Right lobe of liver (tissue), 6 donors: ENCODE data around the gene CLSTN2. TPM values are rescaled to one million over a fixed set of nuclear protein-coding genes. Genes with fewer than 3 reads are reported as not detected.
A peak's percentile ranks its signal among the peaks of the same experiment; 100 is the strongest.

Experiments
- ATAC-seq, 4 donors: fragments of 200-7000 bp; cut with Tn5 transposase; one replicate each; pipeline ENCODE4 v1.9.1; 2020; ENCODE audit warnings: mild to moderate bottlenecking in 4 of 4, moderate library complexity in 4 of 4
- DNase-seq, 3 donors: peaks; one replicate each; pipeline ENCODE4 v3.0.0-alpha.2; 2020
- H3K27ac ChIP-seq, 3 donors: fragments of 200-600 bp; one replicate each; pipeline ENCODE4 v1.8.0; 2022
- H3K27me3 ChIP-seq, 2 donors: fragments of 200-600 bp; one replicate each; pipeline ENCODE4 v1.8.0; 2022
- H3K36me3 ChIP-seq, 4 donors: fragments of 200-600 bp; sonication (generic) in 1 of 4; one replicate each; pipeline versions ENCODE4 v1.5.1 to v1.8.0; 2017 to 2022; ENCODE audit warnings: control low read depth in 1 of 4
- H3K4me1 ChIP-seq, 4 donors: fragments of 200-600 bp; sonication (generic) in 1 of 4; one replicate each; pipeline versions ENCODE4 v1.5.1 to v1.8.0; 2017 to 2022; ENCODE audit warnings: control low read depth in 1 of 4
- H3K4me3 ChIP-seq, 3 donors: fragments of 200-600 bp; one replicate each; pipeline ENCODE4 v1.8.0; 2022
- H3K9me3 ChIP-seq, 4 donors: fragments of 200-600 bp; sonication (generic) in 1 of 4; one replicate each; pipeline versions ENCODE4 v1.5.1 to v1.8.0; 2017 to 2022; ENCODE audit warnings: control low read depth in 1 of 4
- POLR2A ChIP-seq: fragments of 450-650 bp; IDR thresholded peaks from one replicate; pipeline ENCODE4 v1.6.1; 2017; ENCODE audit warnings: antibody characterized with exemption, mild to moderate bottlenecking
- WGBS: methylation state at CpG from one replicate; pipeline ENCODE4 v1.1.6; 2018; ENCODE audit warnings: low coverage, low lambda C conversion rate; ENCODE audit not compliant: insufficient coverage; ENCODE audit errors: missing lambda C conversion rate; 5-methylcytosine and 5-hydroxymethylcytosine counted together
- intact Hi-C, 2 donors: fragments of 100-400 bp; cut with DNase I; formaldehyde crosslinking; loops; one replicate each; pipeline versions ENCODE4 v1.11.2 to v1.14.1; 2022
- total RNA-seq, 6 experiments: library from RNA; depleted of rRNA in 2 of 6; stranded (reverse); fragments of >200 nt in 2 of 6; fragmentation: NEBNext Ultra II Directional in 3 of 6; extraction: Animal tissue kit (Norgen Biotek cat#: 25700) in 3 of 6; gene quantifications; one replicate each; pipeline versions ENCODE4 v1.1.0 to v1.2.4, GENCODE V29; 2016 to 2023
- TF ChIP-seq, protein P1 (sequence below), 4 donors: fragments of 200-600 bp in 3 of 4; fragments of 450-650 bp in 1 of 4; IDR thresholded peaks; one replicate each; pipeline versions ENCODE4 v1.5.1 to v1.8.0; 2016 to 2022; ENCODE audit warnings: antibody characterized with exemption in 4 of 4, mild to moderate bottlenecking in 2 of 4
- donor health status: DM: no; HTN: yes; CAD: no.
- donor health status: DM: no; HTN: no; CAD: no.
- donor health status: DM: no; HTN: no; CAD: no.
- donor health status: DM: no; HTN: yes; CAD: no.
- donor health status: DM: no; HTN: yes; CAD: no.

The CLSTN2 gene
- total RNA-seq, 6 experiments from 2014 or later = 1.0 to 3.3 (median 2.0) TPM

DNA sequence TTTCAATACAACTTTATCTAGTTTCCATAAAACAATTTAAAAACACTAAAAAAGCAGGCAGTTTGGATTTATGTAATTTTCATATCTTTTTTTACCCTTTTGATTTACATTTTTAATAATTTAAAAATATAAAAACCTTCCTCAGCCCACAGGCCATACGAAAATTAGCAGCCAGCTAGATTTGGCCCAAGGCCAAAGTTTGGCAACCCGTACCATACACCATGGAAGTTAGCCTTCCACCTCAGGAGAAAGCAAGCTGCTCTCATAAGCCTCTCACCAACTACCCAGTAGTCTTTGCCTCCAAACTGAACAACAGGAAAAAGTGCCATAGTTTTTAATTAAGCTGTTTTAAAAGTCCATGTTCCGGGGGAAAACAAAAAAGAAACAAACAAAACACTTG is 635.6 kb downstream of the CLSTN2 start:
- ATAC-seq = no peak
- Histone ChIP-seq H3K4me3 (no peak overlapping the region), H3K27me3 (no peaks in the 10 kb centered on the region), H3K9me3 (no peaks in the 10 kb centered on the region), H3K36me3 (no peaks in the 10 kb centered on the region), H3K27ac (no peak overlapping the region), H3K4me1 (peaks cover 0 to 20% (median 0%) of the 10 kb centered on the region in 4 donors)
- DNase-seq = no peak
- no peak for TF ChIP-seq POLR2A
- TF ChIP-seq, protein P1, sequence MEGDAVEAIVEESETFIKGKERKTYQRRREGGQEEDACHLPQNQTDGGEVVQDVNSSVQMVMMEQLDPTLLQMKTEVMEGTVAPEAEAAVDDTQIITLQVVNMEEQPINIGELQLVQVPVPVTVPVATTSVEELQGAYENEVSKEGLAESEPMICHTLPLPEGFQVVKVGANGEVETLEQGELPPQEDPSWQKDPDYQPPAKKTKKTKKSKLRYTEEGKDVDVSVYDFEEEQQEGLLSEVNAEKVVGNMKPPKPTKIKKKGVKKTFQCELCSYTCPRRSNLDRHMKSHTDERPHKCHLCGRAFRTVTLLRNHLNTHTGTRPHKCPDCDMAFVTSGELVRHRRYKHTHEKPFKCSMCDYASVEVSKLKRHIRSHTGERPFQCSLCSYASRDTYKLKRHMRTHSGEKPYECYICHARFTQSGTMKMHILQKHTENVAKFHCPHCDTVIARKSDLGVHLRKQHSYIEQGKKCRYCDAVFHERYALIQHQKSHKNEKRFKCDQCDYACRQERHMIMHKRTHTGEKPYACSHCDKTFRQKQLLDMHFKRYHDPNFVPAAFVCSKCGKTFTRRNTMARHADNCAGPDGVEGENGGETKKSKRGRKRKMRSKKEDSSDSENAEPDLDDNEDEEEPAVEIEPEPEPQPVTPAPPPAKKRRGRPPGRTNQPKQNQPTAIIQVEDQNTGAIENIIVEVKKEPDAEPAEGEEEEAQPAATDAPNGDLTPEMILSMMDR (IDR thresholded peaks at IDR 0.05) = no peak
- intact Hi-C loops = no loop called here
- WGBS = 49% methylated on average over 3 of the region's 3 CpGs

DNA sequence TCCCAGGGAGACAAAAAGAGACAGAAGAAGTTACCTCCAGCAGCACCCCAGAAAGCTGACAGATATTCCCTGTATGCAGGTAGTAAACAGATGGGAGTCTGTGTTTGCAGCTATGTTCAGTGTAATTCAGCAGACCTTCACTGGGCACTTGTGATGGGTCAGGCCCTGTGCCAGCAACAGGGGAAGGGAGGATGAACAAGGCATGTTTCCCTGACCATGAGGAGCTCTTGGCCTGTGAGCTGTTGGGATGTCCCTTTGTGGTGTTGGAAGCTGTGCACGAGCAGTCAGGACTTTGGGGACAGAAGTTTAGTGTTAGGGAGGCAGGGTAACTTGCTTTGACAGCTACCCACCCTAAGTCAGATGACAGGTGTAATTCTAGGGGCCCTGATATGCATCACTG is 636.9 kb downstream of the CLSTN2 start:
- H3K4me1 ChIP-seq = peaks cover 0 to 20% (median 0%) of the 10 kb centered on the region in 4 donors
- H3K36me3 ChIP-seq = no peaks in the 10 kb centered on the region
- intact Hi-C loops = no loop called here
- DNase-seq = no peak
- no peak for ATAC-seq
- no peak overlapping the region for H3K4me3 ChIP-seq
- H3K9me3 ChIP-seq = no peaks in the 10 kb centered on the region
- no CpG with 5 or more reads among the region's 1 CpG for WGBS
- no peak overlapping the region for H3K27ac ChIP-seq
- no peaks in the 10 kb centered on the region for H3K27me3 ChIP-seq
- TF ChIP-seq, protein P1 (IDR thresholded peaks at IDR 0.05) = no peak
- no peak for TF ChIP-seq POLR2A

DNA sequence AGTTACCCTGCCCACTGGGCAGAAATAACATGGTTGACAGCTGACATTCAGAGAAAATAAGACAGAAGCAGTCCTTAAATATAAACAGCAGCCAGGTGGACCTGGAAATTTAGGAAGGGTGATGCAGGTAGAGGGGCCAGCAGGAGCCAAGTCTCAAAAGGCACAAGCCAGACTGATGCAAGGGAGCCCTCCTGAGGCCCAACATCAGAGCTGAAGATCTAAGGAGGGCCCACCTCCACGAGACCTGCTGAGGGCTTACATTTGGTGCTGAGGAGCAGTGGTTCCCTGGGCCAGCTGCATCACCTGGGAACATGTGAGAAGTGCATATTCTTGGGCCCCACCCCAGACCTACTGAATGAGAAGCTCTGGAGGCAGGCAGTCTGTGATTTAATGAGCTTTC is 637.3 kb downstream of the CLSTN2 start:
- no peak for DNase-seq
- Histone ChIP-seq H3K27me3 (no peaks in the 10 kb centered on the region), H3K4me3 (no peak overlapping the region), H3K9me3 (no peaks in the 10 kb centered on the region), H3K4me1 (peaks cover 0 to 20% (median 0%) of the 10 kb centered on the region in 4 donors), H3K36me3 (no peaks in the 10 kb centered on the region), H3K27ac (no peak overlapping the region)
- TF ChIP-seq POLR2A = no peak
- TF ChIP-seq, protein P1 (IDR thresholded peaks at IDR 0.05) = no peak
- ATAC-seq = no peak
- WGBS = no CpG with 5 or more reads among the region's 1 CpG
- intact Hi-C loops = no loop called here

DNA sequence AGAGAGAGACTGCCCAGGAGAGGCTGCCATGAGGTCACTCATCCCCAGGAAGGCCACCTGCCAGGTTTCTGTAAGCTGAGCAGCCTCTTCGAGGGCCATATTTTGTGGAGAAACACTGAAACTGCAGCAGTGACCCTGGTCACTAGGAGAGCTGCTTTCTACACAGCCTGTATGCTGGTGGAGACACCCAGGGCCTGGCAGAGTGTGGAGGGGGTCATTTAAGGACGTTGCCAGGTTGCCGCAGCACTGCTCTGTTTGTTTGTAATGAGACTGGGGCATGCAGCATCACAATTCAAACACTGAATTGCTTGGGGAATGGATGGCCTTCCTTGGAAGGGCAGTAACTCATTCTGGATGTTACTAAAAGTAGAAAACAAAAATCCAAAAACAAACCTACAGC is 638.0 kb downstream of the CLSTN2 start:
- H3K4me1 ChIP-seq = peaks cover 0 to 20% (median 0%) of the 10 kb centered on the region in 4 donors
- no peaks in the 10 kb centered on the region for H3K27me3 ChIP-seq
- TF ChIP-seq, protein P1 (IDR thresholded peaks at IDR 0.05) = no peak
- no peak for TF ChIP-seq POLR2A
- 50% methylated on average over 1 of the region's 3 CpGs for WGBS
- peak; percentile 23 to 74 (median 57) for ATAC-seq
- H3K4me3 ChIP-seq = no peak overlapping the region
- no peaks in the 10 kb centered on the region for H3K9me3 ChIP-seq
- DNase-seq = no peak
- no peak overlapping the region for H3K27ac ChIP-seq
- intact Hi-C loops = no loop called here
- H3K36me3 ChIP-seq = no peaks in the 10 kb centered on the region

DNA sequence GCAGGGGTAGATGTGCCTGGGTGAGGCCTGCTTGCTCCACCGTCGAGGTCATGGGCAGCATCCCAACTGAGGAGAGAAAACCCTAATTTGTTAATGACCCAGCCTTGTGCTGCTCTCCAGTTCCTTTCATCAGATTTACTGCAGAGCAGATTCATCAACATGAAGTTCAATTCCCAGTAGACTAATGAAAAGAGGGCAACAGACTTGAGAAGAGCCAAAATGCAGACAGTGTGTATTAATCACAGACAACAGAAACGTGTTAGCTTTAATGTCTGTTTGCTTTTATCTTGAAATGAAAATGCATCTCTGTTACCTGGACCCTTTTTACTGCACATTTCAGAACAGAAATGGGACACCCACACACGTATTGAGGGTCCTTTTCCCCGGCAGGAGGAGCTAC is 639.4 kb downstream of the CLSTN2 start:
- ATAC-seq (no peak), DNase-seq (no peak)
- Histone ChIP-seq H3K4me3 (no peak overlapping the region), H3K27me3 (no peaks in the 10 kb centered on the region), H3K9me3 (no peaks in the 10 kb centered on the region), H3K27ac (no peak overlapping the region), H3K4me1 (peaks cover 0 to 14% (median 0%) of the 10 kb centered on the region in 4 donors), H3K36me3 (no peaks in the 10 kb centered on the region)
- no peak for TF ChIP-seq POLR2A
- TF ChIP-seq, protein P1 (IDR thresholded peaks at IDR 0.05) = no peak
- intact Hi-C loops = no loop called here
- WGBS = 52% methylated on average over 3 of the region's 5 CpGs
